Osteocyte (in vitro differentiated cells): Measurements from ENCODE around the gene HSDL2. TPM values are rescaled to one million over a fixed set of nuclear protein-coding genes. Genes with fewer than 3 reads are reported as not detected.

Experiments
- DNase-seq: peaks from one replicate; pipeline ENCODE4 v3.0.0; 2021; ENCODE audit warnings: mixed read lengths; ENCODE audit not compliant: unreplicated experiment; ENCODE audit errors: extremely low spot score
- H3K27ac Mint-ChIP-seq: one replicate; pipeline ENCODE4 v1.8.0; 2021; ENCODE audit warnings: mild to moderate bottlenecking, mixed read lengths; ENCODE audit not compliant: unreplicated experiment
- H3K27me3 Mint-ChIP-seq: one replicate; pipeline ENCODE4 v1.8.0; 2021; ENCODE audit warnings: mixed read lengths; ENCODE audit not compliant: unreplicated experiment
- H3K36me3 Mint-ChIP-seq: one replicate; pipeline ENCODE4 v1.8.0; 2021; ENCODE audit warnings: mixed read lengths; ENCODE audit not compliant: unreplicated experiment
- H3K4me1 Mint-ChIP-seq: one replicate; pipeline ENCODE4 v1.8.0; 2021; ENCODE audit warnings: mixed read lengths; ENCODE audit not compliant: unreplicated experiment
- H3K4me3 Mint-ChIP-seq: one replicate; pipeline ENCODE4 v1.8.0; 2021; ENCODE audit warnings: mild to moderate bottlenecking, moderate library complexity, mixed read lengths; ENCODE audit not compliant: unreplicated experiment
- H3K9me3 Mint-ChIP-seq: one replicate; pipeline ENCODE4 v1.8.0; 2021; ENCODE audit warnings: mixed read lengths; ENCODE audit not compliant: unreplicated experiment
- total RNA-seq: library from RNA; stranded (reverse); gene quantifications from 2 replicates; pipeline ENCODE4 v1.2.1, GENCODE V29; 2021
- TF ChIP-seq, protein P1 (sequence below): fragments of 200-600 bp; sonication (generic); IDR thresholded peaks from 2 replicates; pipeline ENCODE4 v1.5.0; 2021; ENCODE audit warnings: antibody characterized with exemption, mild to moderate bottlenecking, moderate library complexity

Gene HSDL2
- total RNA-seq, 1 donor from 2014 or later: 19.0 TPM

DNA sequence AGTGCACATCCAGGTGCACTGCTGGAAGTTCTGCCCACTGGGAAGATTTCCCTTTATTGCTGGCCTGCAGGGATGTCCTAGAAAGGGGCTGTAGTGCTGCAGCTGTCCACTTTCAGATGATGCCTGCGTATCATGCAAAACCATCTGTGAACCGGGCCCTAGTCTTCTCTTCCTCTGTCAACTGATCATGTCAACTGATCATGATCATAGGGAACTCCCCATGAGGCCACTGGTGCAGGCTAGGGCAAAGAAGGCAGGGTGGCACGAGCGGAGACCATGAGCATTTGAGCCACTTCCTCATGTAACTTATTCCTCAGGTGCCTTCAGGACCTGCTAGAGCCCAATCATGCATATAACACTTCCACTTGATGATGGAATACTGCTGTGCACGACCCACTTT is 4.5 kb upstream of the HSDL2 start:
- no peaks in the 10 kb centered on the region for H3K36me3 Mint-ChIP-seq
- H3K4me3 Mint-ChIP-seq: no peak overlapping the region
- TF ChIP-seq, protein P1, sequence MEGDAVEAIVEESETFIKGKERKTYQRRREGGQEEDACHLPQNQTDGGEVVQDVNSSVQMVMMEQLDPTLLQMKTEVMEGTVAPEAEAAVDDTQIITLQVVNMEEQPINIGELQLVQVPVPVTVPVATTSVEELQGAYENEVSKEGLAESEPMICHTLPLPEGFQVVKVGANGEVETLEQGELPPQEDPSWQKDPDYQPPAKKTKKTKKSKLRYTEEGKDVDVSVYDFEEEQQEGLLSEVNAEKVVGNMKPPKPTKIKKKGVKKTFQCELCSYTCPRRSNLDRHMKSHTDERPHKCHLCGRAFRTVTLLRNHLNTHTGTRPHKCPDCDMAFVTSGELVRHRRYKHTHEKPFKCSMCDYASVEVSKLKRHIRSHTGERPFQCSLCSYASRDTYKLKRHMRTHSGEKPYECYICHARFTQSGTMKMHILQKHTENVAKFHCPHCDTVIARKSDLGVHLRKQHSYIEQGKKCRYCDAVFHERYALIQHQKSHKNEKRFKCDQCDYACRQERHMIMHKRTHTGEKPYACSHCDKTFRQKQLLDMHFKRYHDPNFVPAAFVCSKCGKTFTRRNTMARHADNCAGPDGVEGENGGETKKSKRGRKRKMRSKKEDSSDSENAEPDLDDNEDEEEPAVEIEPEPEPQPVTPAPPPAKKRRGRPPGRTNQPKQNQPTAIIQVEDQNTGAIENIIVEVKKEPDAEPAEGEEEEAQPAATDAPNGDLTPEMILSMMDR: no peak
- peaks cover 18% of the 10 kb centered on the region for H3K4me1 Mint-ChIP-seq
- H3K27me3 Mint-ChIP-seq: no peaks in the 10 kb centered on the region
- no peak overlapping the region for H3K27ac Mint-ChIP-seq
- H3K9me3 Mint-ChIP-seq: no peaks in the 10 kb centered on the region
- peak; percentile 70 for DNase-seq

- DNase-seq: peak; percentile 30
Measured at GRCh38 chr9:112377087-112377486, 2.8 kb upstream of the HSDL2 start.

DNA sequence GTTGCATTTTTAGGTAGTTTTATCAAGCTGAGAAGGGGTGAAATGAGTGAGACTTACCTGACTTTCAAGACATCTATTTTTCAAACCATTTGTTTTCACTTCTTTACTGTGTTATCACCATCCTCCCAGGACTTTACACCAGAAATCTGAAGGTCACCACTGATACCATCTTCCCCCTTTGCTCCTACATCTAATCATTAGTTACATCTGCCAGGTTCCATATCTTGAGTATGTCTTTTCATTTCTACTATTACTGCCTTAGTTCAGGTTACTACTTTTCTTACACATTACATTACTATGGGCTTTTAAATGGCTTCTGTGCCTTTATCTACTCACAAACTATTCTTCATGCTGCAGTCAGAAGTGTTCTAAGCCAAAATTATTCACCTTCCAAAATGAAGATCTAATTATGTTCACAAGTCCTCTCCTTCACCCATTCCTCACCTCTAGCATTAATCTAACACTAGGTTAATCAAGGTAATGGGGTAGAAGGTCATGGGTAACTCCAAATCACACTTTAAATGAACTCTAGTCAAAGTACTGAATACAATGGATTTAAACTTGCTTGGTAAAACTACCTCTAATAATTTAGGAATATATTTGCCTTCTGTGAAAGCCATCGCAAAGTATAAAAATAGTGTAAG is 2.1 kb upstream of the HSDL2 start:
- no peaks in the 10 kb centered on the region for H3K36me3 Mint-ChIP-seq
- TF ChIP-seq, protein P1: no peak
- H3K4me1 Mint-ChIP-seq: peaks cover 42% of the 10 kb centered on the region
- no peak overlapping the region for H3K27ac Mint-ChIP-seq
- H3K9me3 Mint-ChIP-seq: no peaks in the 10 kb centered on the region
- no peak for DNase-seq
- no peaks in the 10 kb centered on the region for H3K27me3 Mint-ChIP-seq
- peak overlapping the region; percentile 96 for H3K4me3 Mint-ChIP-seq

More at GRCh38 chr9:112377087-112377486, 2.8 kb upstream of the HSDL2 start:
- TF ChIP-seq, protein P1: no peak
- Mint-ChIP-seq H3K36me3 (no peaks in the 10 kb centered on the region), H3K4me1 (peaks cover 35% of the 10 kb centered on the region), H3K4me3 (no peak overlapping the region), H3K27ac (no peak overlapping the region), H3K9me3 (no peaks in the 10 kb centered on the region), H3K27me3 (no peaks in the 10 kb centered on the region)

GRCh38 chr9:112378328-112379176 is 1.4 kb upstream of the HSDL2 start:
- H3K4me1 Mint-ChIP-seq: peaks cover 48% of the 10 kb centered on the region
- no peaks in the 10 kb centered on the region for H3K27me3 Mint-ChIP-seq
- no peaks in the 10 kb centered on the region for H3K9me3 Mint-ChIP-seq
- DNase-seq: peak; percentile 76
- TF ChIP-seq, protein P1: no peak
- no peaks in the 10 kb centered on the region for H3K36me3 Mint-ChIP-seq
- H3K27ac Mint-ChIP-seq: peak overlapping the region; percentile 99
- H3K4me3 Mint-ChIP-seq: peak overlapping the region; percentile 96
